ENCODE data around the gene FSD1L.

DNA sequence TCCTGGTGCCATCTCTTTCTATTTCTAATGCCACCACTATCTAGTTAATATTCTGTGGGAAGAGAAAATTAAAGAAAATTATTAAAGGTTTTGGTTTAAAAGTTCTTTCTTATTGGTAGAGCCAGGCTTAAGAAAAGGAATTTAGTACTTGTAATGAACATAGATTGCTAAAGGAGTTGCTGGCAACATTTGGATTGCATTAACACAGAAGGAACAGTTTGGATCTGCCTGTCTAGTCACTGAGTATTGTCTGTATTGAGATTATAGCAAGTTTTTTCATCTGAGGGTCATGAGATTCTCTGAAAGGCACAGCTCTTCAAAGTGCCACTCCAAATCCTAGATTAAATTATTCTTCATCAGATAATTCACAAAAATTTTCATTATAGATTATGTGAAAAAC is 32.0 kb downstream of the FSD1L start:
- TF ChIP-seq, protein P1, sequence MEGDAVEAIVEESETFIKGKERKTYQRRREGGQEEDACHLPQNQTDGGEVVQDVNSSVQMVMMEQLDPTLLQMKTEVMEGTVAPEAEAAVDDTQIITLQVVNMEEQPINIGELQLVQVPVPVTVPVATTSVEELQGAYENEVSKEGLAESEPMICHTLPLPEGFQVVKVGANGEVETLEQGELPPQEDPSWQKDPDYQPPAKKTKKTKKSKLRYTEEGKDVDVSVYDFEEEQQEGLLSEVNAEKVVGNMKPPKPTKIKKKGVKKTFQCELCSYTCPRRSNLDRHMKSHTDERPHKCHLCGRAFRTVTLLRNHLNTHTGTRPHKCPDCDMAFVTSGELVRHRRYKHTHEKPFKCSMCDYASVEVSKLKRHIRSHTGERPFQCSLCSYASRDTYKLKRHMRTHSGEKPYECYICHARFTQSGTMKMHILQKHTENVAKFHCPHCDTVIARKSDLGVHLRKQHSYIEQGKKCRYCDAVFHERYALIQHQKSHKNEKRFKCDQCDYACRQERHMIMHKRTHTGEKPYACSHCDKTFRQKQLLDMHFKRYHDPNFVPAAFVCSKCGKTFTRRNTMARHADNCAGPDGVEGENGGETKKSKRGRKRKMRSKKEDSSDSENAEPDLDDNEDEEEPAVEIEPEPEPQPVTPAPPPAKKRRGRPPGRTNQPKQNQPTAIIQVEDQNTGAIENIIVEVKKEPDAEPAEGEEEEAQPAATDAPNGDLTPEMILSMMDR (IDR thresholded peaks at IDR 0.05 in 4 of 5, conservative IDR thresholded peaks at IDR 0.05 in 1 of 5) = no peak
- no peak for TF ChIP-seq POLR2A (IDR thresholded peaks at IDR 0.05)
